ENCODE measurements around the gene CHDH.

DNA sequence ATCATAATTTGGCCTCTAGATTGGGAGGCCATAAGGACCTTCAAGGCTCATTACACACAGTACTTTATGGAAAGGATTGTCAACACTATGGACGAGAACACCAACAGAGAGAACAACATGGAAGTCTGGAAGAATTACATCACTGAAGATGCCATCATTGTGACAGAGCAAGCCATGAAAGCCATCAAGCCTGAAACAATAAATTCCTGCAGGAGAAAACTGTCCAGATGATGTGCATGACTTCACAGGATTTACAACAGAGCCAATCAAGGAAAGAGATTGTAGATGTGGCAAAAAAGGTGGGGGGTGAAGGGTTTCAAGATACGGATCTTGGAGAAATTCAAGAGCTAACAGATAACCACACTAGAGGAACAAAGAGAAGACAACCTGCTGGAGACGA, 16.0 kb upstream of the CHDH start:
- TF ChIP-seq, protein P1, sequence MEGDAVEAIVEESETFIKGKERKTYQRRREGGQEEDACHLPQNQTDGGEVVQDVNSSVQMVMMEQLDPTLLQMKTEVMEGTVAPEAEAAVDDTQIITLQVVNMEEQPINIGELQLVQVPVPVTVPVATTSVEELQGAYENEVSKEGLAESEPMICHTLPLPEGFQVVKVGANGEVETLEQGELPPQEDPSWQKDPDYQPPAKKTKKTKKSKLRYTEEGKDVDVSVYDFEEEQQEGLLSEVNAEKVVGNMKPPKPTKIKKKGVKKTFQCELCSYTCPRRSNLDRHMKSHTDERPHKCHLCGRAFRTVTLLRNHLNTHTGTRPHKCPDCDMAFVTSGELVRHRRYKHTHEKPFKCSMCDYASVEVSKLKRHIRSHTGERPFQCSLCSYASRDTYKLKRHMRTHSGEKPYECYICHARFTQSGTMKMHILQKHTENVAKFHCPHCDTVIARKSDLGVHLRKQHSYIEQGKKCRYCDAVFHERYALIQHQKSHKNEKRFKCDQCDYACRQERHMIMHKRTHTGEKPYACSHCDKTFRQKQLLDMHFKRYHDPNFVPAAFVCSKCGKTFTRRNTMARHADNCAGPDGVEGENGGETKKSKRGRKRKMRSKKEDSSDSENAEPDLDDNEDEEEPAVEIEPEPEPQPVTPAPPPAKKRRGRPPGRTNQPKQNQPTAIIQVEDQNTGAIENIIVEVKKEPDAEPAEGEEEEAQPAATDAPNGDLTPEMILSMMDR (IDR thresholded peaks at IDR 0.05): no peak
- TF ChIP-seq POLR2A (IDR thresholded peaks at IDR 0.05): no peak

All from body of pancreas (tissue), 4 donors.